ENCODE data around the gene PKN1.

The PKN1 gene

DNA sequence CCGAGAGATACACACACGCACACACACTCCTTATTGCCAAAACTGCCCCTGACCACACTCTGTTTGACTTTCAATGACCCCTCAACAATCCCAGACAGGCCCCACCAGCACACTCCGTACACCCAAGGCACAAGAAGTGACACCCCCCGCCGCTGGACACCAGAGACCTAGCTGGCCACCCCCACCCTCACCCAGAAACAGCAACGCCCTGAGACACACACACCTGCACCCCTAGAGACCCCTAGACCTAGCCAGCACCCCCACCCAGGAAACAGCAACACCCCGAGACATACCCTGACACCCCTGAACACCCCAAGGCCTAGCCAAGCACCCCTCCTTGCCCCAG lies 43.2 kb downstream of the PKN1 start:
- DNase-seq (ENCODE audit: low read depth): no peak
- TF ChIP-seq, protein P1, sequence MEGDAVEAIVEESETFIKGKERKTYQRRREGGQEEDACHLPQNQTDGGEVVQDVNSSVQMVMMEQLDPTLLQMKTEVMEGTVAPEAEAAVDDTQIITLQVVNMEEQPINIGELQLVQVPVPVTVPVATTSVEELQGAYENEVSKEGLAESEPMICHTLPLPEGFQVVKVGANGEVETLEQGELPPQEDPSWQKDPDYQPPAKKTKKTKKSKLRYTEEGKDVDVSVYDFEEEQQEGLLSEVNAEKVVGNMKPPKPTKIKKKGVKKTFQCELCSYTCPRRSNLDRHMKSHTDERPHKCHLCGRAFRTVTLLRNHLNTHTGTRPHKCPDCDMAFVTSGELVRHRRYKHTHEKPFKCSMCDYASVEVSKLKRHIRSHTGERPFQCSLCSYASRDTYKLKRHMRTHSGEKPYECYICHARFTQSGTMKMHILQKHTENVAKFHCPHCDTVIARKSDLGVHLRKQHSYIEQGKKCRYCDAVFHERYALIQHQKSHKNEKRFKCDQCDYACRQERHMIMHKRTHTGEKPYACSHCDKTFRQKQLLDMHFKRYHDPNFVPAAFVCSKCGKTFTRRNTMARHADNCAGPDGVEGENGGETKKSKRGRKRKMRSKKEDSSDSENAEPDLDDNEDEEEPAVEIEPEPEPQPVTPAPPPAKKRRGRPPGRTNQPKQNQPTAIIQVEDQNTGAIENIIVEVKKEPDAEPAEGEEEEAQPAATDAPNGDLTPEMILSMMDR (conservative IDR thresholded peaks at IDR 0.05; ENCODE audit: low read length): no peak
- H3K4me3 ChIP-seq (ENCODE audit: low read length): no peak overlapping the region

DNA sequence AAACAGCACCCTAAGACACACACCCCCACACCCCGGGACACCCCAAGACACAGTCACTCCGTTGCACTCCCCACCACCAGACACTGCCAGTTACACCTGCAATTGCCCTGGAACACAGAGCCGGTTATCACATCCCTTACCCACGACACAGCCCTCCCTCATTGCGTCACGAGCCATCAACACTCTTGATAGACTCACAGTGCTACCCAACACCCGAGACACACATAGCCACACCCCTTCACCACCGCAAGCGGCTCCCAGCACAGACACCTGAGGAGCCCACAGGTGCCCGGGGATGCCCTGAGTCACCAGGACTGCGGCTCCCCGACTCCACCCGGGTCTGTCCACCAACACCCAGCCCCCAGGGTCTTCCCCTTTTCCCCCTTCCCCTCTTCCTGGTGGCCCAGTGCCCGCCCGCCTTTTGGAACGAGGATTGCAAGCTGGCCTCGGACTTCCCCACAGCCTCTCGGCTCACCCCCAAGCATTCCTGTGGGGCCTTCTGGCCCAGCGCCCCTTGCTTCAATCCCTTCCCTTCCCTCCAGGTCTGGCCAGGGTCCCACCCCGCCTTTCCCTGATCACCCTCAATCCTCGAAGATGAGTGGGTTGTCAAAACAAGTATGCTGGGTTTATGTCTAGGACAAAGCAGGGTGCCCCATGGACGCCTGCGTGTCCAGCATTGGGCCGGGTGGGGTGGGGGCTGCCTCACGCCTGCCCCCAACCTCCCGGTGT lies 43.7 kb downstream of the PKN1 start:
- peak; percentile 78 for DNase-seq (ENCODE audit: low read depth)
- TF ChIP-seq, protein P1 (conservative IDR thresholded peaks at IDR 0.05; ENCODE audit: low read length): no peak
- no peak overlapping the region for H3K4me3 ChIP-seq (ENCODE audit: low read length)

DNA sequence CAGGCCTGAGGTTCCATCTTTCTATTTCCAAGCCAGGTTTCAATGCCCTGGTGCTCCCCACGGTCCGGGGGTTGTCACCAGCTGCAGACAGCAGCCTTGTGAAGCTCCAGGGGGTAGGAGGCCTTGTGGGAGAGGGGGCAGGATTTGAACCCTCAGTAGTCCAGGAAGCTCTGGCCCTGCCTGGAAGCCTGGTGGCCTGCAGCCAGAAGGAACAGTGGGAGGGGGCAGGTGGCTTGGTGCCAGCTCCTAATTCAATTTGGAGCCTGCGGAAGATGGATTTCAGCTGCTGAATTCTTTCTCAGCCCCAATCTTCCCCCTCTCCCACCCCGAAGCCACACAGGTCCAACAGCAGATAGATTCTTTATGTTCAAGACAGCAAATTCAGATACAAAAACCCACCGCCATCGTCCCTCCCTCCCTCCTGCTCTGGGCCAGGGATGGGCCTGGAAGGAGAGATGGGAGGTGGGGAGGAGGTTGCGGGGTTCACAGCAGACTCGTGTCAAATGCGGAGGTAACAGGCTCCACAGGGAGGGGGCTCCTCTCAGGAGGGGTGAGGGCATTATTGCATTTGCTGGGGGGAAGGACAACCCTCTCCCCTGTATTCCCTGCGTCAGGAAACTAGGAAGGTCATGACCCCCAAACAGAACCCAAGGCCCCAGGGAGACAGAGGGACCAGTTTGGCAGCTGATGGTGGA lies 44.5 kb downstream of the PKN1 start:
- no peak for DNase-seq (ENCODE audit: low read depth)
- TF ChIP-seq, protein P1 (conservative IDR thresholded peaks at IDR 0.05; ENCODE audit: low read length): no peak
- H3K4me3 ChIP-seq (ENCODE audit: low read length): no peak overlapping the region

DNA sequence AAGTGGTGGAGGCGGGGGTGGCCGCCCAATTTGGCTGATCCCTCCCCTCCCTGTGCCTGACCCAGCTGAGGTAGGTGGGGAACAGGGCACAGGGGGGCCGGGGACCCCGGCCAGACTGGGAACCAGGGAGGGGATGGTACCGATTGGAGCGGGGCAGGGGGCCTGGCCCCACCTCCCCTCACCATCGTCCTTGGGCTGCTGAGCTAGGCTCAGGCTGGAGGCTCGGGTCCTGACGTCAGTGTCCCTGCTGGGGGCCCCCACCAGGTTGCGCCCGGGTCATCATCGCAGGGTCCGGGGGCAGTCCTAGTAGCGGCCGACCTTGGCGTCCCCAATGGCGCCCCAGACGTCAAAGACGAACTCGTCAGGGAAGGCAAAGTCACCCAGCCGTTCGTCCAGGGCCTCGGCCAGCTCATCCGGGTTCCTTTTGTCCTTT lies 45.0 kb downstream of the PKN1 start:
- TF ChIP-seq, protein P1 (conservative IDR thresholded peaks at IDR 0.05; ENCODE audit: low read length): no peak
- no peak overlapping the region for H3K4me3 ChIP-seq (ENCODE audit: low read length)
- no peak for DNase-seq (ENCODE audit: low read depth)

DNA sequence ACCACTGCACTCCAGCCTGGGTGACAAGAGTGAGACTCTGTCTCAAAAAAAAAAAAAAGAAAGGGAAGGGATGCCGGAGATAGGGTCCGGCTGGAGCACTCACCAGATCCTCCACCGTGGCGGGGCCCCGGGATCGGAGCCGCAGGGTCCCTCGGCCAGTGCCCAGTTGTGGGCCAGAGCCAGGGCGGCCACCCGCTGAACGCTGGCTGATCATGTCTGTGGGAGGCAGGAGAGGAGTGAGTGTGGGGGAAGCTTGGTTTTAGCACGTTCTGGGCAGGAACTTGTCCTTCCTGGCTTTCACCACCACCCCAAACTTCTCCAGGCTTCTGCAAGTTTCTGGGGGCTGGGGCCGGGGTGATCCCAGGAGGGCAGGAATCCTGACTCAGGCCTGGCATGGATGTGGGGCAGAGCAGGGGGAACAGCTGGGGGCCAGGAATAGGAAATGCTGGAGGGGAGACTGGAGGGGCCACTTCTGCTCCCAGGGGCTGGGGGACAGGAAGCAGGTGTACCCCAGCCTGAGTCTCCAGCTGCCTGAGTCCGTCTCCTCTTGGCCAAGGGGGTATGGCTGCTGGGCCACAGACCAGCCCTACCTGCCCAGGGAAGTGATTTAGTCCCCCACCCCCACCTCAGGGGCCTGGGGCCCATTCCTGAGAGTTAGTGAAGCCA lies 46.3 kb downstream of the PKN1 start:
- H3K4me3 ChIP-seq (ENCODE audit: low read length): no peak overlapping the region
- TF ChIP-seq, protein P1 (conservative IDR thresholded peaks at IDR 0.05; ENCODE audit: low read length): no peak
- no peak for DNase-seq (ENCODE audit: low read depth)

DNA sequence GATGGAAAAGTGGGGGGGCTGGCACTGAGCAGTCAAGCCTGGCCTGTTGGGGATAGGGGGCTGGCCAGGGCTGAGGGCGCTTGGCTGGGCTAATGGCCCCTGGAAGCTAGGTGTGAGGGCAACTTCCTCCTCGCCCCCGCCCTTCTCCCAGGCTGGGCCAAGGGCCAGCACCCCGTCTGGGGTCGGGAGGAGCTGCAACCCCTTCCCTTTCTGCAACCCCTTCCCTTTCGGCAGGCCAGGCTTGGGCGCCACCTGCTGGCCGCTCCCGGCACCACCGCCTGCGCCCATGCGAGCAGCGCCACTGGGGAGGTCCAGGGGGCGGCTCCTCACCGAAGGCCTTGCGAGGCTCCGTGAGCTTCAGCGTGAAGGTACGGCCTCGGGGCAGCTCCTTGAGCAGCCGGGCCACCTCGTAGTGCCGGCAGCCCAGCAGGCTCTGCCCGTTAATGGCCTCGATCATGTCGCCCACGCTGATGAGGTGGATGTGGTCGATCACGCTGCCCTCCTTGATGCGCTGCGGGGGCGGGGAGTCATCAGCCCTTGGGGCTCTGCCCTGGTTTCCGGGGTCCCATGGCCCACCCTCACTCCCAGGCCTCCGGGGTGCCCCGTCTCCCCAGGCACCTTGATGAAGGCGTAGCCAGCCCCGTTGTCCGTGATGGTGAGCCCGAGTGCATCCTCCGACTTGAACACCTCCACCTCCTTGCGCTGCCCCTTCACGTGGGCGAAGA lies 47.0 kb downstream of the PKN1 start:
- DNase-seq (ENCODE audit: low read depth): no peak
- H3K4me3 ChIP-seq (ENCODE audit: low read length): no peak overlapping the region

More for the DNA sequence above, 47.0 kb downstream of the PKN1 start:
- TF ChIP-seq, protein P1 (conservative IDR thresholded peaks at IDR 0.05; ENCODE audit: low read length): peak; percentile 59

All from AG10803 (cell line).